ENCODE data around the gene MRAS. TPM values are rescaled to one million over a fixed set of nuclear protein-coding genes. Genes with fewer than 3 reads are reported as not detected.

Gene MRAS
- total and polyA plus RNA-seq, 4 experiments from 2014 or later: 1.3 to 2.0 TPM; not detected in 2

DNA sequence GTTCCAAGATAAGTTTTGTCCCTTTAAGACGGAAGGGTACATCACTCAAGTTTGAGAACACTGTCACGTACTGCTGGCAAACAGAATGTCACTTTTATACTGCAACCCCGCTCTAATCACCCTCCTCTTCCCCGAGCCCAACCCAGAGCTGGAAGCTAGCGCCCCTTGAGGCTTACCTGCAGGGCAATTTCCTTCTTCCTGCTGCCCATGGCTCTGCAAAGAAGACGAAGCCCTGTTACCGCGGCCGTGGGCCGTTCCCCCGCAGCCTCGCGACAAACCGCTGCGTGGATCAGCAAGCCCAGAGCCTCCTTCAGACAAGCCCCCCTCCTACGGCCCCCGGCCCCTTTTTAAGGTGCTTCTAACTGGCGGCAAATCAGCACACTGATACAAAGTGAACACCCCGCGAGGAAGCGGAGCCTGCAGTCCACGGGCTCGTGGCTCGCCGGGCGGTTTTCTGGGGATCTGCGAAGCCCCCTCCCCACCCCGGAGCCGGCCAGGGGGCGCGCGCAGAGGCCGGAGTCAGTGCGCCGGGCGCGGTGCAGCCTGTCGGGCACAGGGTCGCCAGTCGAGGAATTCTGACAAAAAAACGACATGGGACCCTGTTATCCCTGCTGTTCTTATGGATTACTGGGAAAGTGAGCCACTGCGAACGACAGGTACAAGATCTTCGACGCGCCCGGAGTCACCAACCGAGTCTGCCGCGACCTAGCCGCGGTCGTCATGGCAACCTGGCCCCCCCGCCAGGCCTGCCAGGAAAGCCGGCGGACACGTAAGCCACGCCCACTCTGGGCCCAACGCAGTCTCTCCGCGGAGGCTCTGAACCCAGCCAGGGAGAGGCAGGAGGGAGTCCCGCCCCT, 19.0 kb upstream of the MRAS start, which contains the start of gene NME9:
NME9 (minus strand) TSS at position 725 of the 857 bp plus-strand sequence; CDS start at position 209, 516 bp downstream.
- no peaks in the 10 kb centered on the region for H3K9me3 Mint-ChIP-seq
- H3K36me3 ChIP-seq (ENCODE audit: insufficient read depth, low read length): no peaks in the 10 kb centered on the region
- H3K27me3 ChIP-seq (ENCODE audit: insufficient read depth, low read length): no peaks in the 10 kb centered on the region
- peak within 1 kb of the TSS; percentile 72 for H3K27ac ChIP-seq (ENCODE audit: low read depth, low read length)
- peak within 1 kb of the TSS; percentile 81 to 99 (median 98) for H3K27ac Mint-ChIP-seq
- peak within 1 kb of the TSS; percentile 49 to 68 for H3K4me3 ChIP-seq (ENCODE audit: low read length in 2 of 2)
- peak; percentile 85 to 90 (median 89) for DNase-seq
- peaks cover 17 to 41% (median 25%) of the 10 kb centered on the region in 4 donors for H3K4me1 Mint-ChIP-seq
- H3K27me3 Mint-ChIP-seq: no peaks in the 10 kb centered on the region
- no peaks in the 10 kb centered on the region for H3K9me3 ChIP-seq (ENCODE audit: control insufficient read depth in 1 of 2, low read length in 2 of 2)
- intact Hi-C loops (cut with micrococcal nuclease): loop anchor here (1.0 to 5.0 kb wide), 6 partner anchors 19 to 588 kb away; partner anchors contain the start of genes ARMC8, DBR1, DZIP1L and MRAS
- ChIA-PET POLR2A (ENCODE audit: partially characterized antibody) (interaction anchor here (1.7 kb wide), 1 partner anchor 155 kb away, joined by 7 read pairs; the partner anchor contains the start of gene DBR1), CTCF (ENCODE audit: partially characterized antibody) (interaction anchor here (0.7 to 2.8 kb wide), 18 partner anchors 8 to 585 kb away, joined by 3 to 11 read pairs (median 4); partner anchors contain the start of gene DBR1)
- peaks cover 0 to 5% of the 10 kb centered on the region in 2 donors for H3K36me3 Mint-ChIP-seq
- H3K4me3 Mint-ChIP-seq: peak within 1 kb of the TSS; percentile 95 to 99 (median 98)
- H3K4me1 ChIP-seq (ENCODE audit: insufficient read depth, low read length): peaks cover 10% of the 10 kb centered on the region

GRCh38 chr3:138329984-138330293, 18.4 kb upstream of the MRAS start:
- intact Hi-C loops (cut with micrococcal nuclease): loop anchor here (1.0 to 10.0 kb wide), 8 partner anchors 19 to 615 kb away; partner anchors contain the start of genes ARMC8, CEP70, DBR1 and DZIP1L
- Histone ChIP-seq H3K27me3 (ENCODE audit: insufficient read depth, low read length) (no peaks in the 10 kb centered on the region), H3K9me3 (ENCODE audit: control insufficient read depth in 1 of 2, low read length in 2 of 2) (no peaks in the 10 kb centered on the region), H3K4me1 (ENCODE audit: insufficient read depth, low read length) (peaks cover 8% of the 10 kb centered on the region), H3K4me3 (ENCODE audit: low read length in 2 of 2) (peak overlapping the region; percentile 49 to 68), H3K36me3 (ENCODE audit: insufficient read depth, low read length) (no peaks in the 10 kb centered on the region), H3K27ac (ENCODE audit: low read depth, low read length) (peak overlapping the region; percentile 72)
- peak overlapping the region; percentile 95 to 99 (median 98) for H3K4me3 Mint-ChIP-seq
- peak overlapping the region; percentile 81 to 99 (median 98) for H3K27ac Mint-ChIP-seq
- ChIA-PET CTCF (ENCODE audit: partially characterized antibody) (no interaction called here), POLR2A (ENCODE audit: partially characterized antibody) (interaction anchor here (0.9 kb wide), 1 partner anchor 155 kb away, joined by 3 read pairs; the partner anchor contains the start of gene DBR1)
- no peaks in the 10 kb centered on the region for H3K27me3 Mint-ChIP-seq
- peaks cover 0 to 5% of the 10 kb centered on the region in 2 donors for H3K36me3 Mint-ChIP-seq
- peaks cover 15 to 35% (median 20%) of the 10 kb centered on the region in 4 donors for H3K4me1 Mint-ChIP-seq
- DNase-seq: no peak
- no peaks in the 10 kb centered on the region for H3K9me3 Mint-ChIP-seq

- Mint-ChIP-seq H3K9me3 (no peaks in the 10 kb centered on the region), H3K27ac (peak overlapping the region in 6 of 7 donors; percentile 10 to 65 (median 46)), H3K4me1 (peaks cover 15 to 33% (median 19%) of the 10 kb centered on the region in 4 donors), H3K27me3 (no peaks in the 10 kb centered on the region), H3K36me3 (peaks cover 0 to 5% of the 10 kb centered on the region in 2 donors), H3K4me3 (peak overlapping the region in 2 of 8 donors; percentile 43 to 46)
- H3K9me3 ChIP-seq (ENCODE audit: control insufficient read depth in 1 of 2, low read length in 2 of 2): no peaks in the 10 kb centered on the region
- no peak overlapping the region for H3K4me3 ChIP-seq (ENCODE audit: low read length in 2 of 2)
- CTCF ChIA-PET (ENCODE audit: partially characterized antibody): interaction anchor here (1.1 to 1.4 kb wide), 2 partner anchors 95 to 150 kb away, joined by 5 read pairs; no protein-coding TSS in a partner anchor
- no peaks in the 10 kb centered on the region for H3K27me3 ChIP-seq (ENCODE audit: insufficient read depth, low read length)
- intact Hi-C loops (cut with micrococcal nuclease): loop anchor here (2.0 to 10.0 kb wide), 2 partner anchors 263 to 613 kb away; partner anchors contain the start of genes CEP70, FOXL2 and FOXL2NB
- POLR2A ChIA-PET (ENCODE audit: partially characterized antibody): no interaction called here
- H3K4me1 ChIP-seq (ENCODE audit: insufficient read depth, low read length): peaks cover 8% of the 10 kb centered on the region
- H3K27ac ChIP-seq (ENCODE audit: low read depth, low read length): no peak overlapping the region
- H3K36me3 ChIP-seq (ENCODE audit: insufficient read depth, low read length): no peaks in the 10 kb centered on the region
- DNase-seq: no peak
These were observed 17.1 kb upstream of the MRAS start for GRCh38 chr3:138331143-138331894.

DNA sequence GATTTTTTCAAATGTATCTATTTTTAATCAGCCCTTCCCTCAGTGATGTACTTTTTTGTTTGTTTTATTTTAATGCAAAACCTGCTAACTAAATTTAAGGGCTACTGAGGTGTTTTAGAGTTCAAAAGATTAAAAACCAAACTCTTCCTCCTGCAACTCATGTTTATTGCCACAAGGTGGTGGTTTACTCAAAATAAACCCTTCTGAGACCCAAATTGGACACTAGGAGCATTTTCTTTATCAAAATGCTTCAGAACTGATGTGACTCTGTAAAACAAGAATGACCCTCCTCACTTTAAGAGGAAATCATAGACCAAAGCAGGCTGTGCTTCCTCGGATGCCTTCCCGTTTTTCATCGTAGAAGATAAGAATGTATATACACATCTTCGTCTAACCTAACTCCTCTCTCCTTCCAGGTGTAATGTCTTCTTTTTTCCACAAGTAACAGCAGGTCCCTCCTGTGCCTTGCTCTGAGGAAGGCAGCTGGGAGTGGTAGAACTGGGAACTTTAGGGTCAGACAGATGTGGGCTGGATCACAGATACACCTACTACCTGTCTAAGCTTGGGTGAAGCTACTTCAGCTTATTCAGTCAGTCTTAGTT, 15.8 kb upstream of the MRAS start:
- H3K4me1 ChIP-seq (ENCODE audit: insufficient read depth, low read length): peaks cover 8% of the 10 kb centered on the region
- Mint-ChIP-seq H3K36me3 (peaks cover 0 to 5% of the 10 kb centered on the region in 2 donors), H3K4me3 (peak overlapping the region in 3 of 8 donors; percentile 36 to 62 (median 59)), H3K9me3 (no peaks in the 10 kb centered on the region), H3K4me1 (peaks cover 15 to 31% (median 18%) of the 10 kb centered on the region in 4 donors), H3K27me3 (no peaks in the 10 kb centered on the region), H3K27ac (peak overlapping the region in 3 of 7 donors; percentile 47 to 68 (median 64))
- POLR2A ChIA-PET (ENCODE audit: partially characterized antibody): no interaction called here
- H3K27me3 ChIP-seq (ENCODE audit: insufficient read depth, low read length): no peaks in the 10 kb centered on the region
- H3K27ac ChIP-seq (ENCODE audit: low read depth, low read length): no peak overlapping the region
- H3K9me3 ChIP-seq (ENCODE audit: control insufficient read depth in 1 of 2, low read length in 2 of 2): no peaks in the 10 kb centered on the region
- intact Hi-C loops (cut with micrococcal nuclease): loop anchor here (10.0 kb wide), 1 partner anchor 612 kb away; the partner anchor contains the start of genes FOXL2 and FOXL2NB
- CTCF ChIA-PET (ENCODE audit: partially characterized antibody): interaction anchor here (1.1 kb wide), 1 partner anchor 591 kb away, joined by 3 read pairs; no protein-coding TSS in a partner anchor
- H3K36me3 ChIP-seq (ENCODE audit: insufficient read depth, low read length): no peaks in the 10 kb centered on the region
- DNase-seq: peak in 2 of 5 donors; percentile 18 to 26
- no peak overlapping the region for H3K4me3 ChIP-seq (ENCODE audit: low read length in 2 of 2)

DNA sequence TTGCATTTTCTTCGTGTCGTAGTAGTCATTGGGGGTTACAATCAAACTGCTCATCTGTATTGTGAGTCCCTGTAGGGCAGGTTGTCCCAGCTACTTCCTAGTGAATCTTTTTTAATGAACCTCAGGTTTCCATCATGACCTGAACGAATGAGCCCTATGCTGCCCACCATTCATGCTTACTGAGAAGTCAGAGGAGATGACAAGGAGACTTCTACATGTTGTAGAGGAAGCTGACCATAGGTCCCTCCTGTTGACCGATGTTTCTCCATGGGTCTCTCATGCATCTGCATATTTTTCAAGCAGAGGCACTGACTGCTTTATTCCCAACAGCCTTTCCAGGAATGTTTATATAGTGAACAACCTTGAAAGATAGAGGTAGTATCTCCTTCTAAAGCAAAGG, 13.8 kb upstream of the MRAS start:
- Mint-ChIP-seq H3K4me1 (peaks cover 3 to 12% (median 7%) of the 10 kb centered on the region in 4 donors), H3K27me3 (peaks cover 1 to 2% of the 10 kb centered on the region in 2 donors), H3K27ac (no peak overlapping the region), H3K4me3 (no peak overlapping the region), H3K9me3 (no peaks in the 10 kb centered on the region), H3K36me3 (peaks cover 0 to 3% of the 10 kb centered on the region in 2 donors)
- POLR2A ChIA-PET (ENCODE audit: partially characterized antibody): no interaction called here
- Histone ChIP-seq H3K36me3 (ENCODE audit: insufficient read depth, low read length) (no peaks in the 10 kb centered on the region), H3K9me3 (ENCODE audit: control insufficient read depth in 1 of 2, low read length in 2 of 2) (no peaks in the 10 kb centered on the region), H3K4me1 (ENCODE audit: insufficient read depth, low read length) (no peaks in the 10 kb centered on the region), H3K27me3 (ENCODE audit: insufficient read depth, low read length) (no peaks in the 10 kb centered on the region), H3K27ac (ENCODE audit: low read depth, low read length) (no peak overlapping the region), H3K4me3 (ENCODE audit: low read length in 2 of 2) (no peak overlapping the region)
- CTCF ChIA-PET (ENCODE audit: partially characterized antibody): interaction anchor here (1.2 kb wide), 2 partner anchors 9 to 18 kb away, joined by 3 to 5 read pairs; no protein-coding TSS in a partner anchor
- no peak for DNase-seq
- intact Hi-C loops (cut with micrococcal nuclease): loop anchor here (10.0 kb wide), 1 partner anchor 610 kb away; the partner anchor contains the start of genes FOXL2 and FOXL2NB

GRCh38 chr3:138336454-138336999, 11.9 kb upstream of the MRAS start:
- Histone ChIP-seq H3K27ac (ENCODE audit: low read depth, low read length) (no peak overlapping the region), H3K4me3 (ENCODE audit: low read length in 2 of 2) (no peak overlapping the region), H3K36me3 (ENCODE audit: insufficient read depth, low read length) (no peaks in the 10 kb centered on the region), H3K27me3 (ENCODE audit: insufficient read depth, low read length) (no peaks in the 10 kb centered on the region), H3K4me1 (ENCODE audit: insufficient read depth, low read length) (no peaks in the 10 kb centered on the region), H3K9me3 (ENCODE audit: control insufficient read depth in 1 of 2, low read length in 2 of 2) (no peaks in the 10 kb centered on the region)
- H3K4me1 Mint-ChIP-seq: peaks cover 0 to 5% (median 1%) of the 10 kb centered on the region in 4 donors
- CTCF ChIA-PET (ENCODE audit: partially characterized antibody): interaction anchor here (2.7 kb wide), 1 partner anchor 8 kb away, joined by 10 read pairs; no protein-coding TSS in a partner anchor
- no peaks in the 10 kb centered on the region for H3K36me3 Mint-ChIP-seq
- H3K27me3 Mint-ChIP-seq: peaks cover 2% of the 10 kb centered on the region in 2 donors
- peaks cover 0 to 2% (median 0%) of the 10 kb centered on the region in 8 donors for H3K9me3 Mint-ChIP-seq
- no peak overlapping the region for H3K27ac Mint-ChIP-seq
- H3K4me3 Mint-ChIP-seq: no peak overlapping the region
- DNase-seq: no peak
- intact Hi-C loops (cut with micrococcal nuclease): loop anchor here (10.0 kb wide), 1 partner anchor 608 kb away; the partner anchor contains the start of genes FOXL2 and FOXL2NB
- POLR2A ChIA-PET (ENCODE audit: partially characterized antibody): no interaction called here
